Mesendoderm (in vitro differentiated cells): ENCODE data around the gene MS4A4E.
"Not testable (repeated sequence)": the region's sequence is repeated elsewhere in the genome, so short reads cannot be mapped to it uniquely, and the experiment has no call there.

Experiments used
- DNase-seq: peaks from one replicate; pipeline ENCODE4 v3.0.0; 2013
- H2AK5ac ChIP-seq: 2 replicates; pipeline ENCODE4 v1.6.1; 2013; ENCODE audit warnings: low read length, inconsistent platforms
- H2BK120ac ChIP-seq: 2 replicates; pipeline ENCODE4 v1.6.1; 2013; ENCODE audit warnings: low read depth, mild to moderate bottlenecking, low read length, moderate library complexity, mixed read lengths
- H2BK15ac ChIP-seq: replicated peaks from 2 replicates; pipeline ENCODE4 v1.6.1; 2013; ENCODE audit warnings: low read depth, mild to moderate bottlenecking, moderate library complexity
- H2BK5ac ChIP-seq: 2 replicates; pipeline ENCODE4 v1.6.1; 2013; ENCODE audit warnings: low read length, inconsistent platforms
- H3K18ac ChIP-seq: 2 replicates; pipeline ENCODE4 v1.6.1; 2013; ENCODE audit warnings: mild to moderate bottlenecking, low read length, mixed read lengths
- H3K23ac ChIP-seq: one replicate; pipeline ENCODE4 v1.6.1; 2013; ENCODE audit warnings: low read length
- H3K27ac ChIP-seq: 2 replicates; pipeline ENCODE4 v1.5.1; 2013; ENCODE audit warnings: low read depth, mild to moderate bottlenecking, inconsistent platforms, low read length, moderate library complexity
- H3K27me3 ChIP-seq: 2 replicates; pipeline ENCODE4 v1.6.1; 2013; ENCODE audit warnings: low read length, control low read depth, mild to moderate bottlenecking, inconsistent platforms; ENCODE audit not compliant: insufficient read depth, poor library complexity
- H3K36me3 ChIP-seq: 2 replicates; pipeline ENCODE4 v1.6.1; 2013; ENCODE audit warnings: low read length, inconsistent platforms; ENCODE audit not compliant: control insufficient read depth, insufficient read depth
- H3K4ac ChIP-seq: one replicate; pipeline ENCODE4 v1.6.1; 2013; ENCODE audit warnings: low read depth, mild to moderate bottlenecking, low read length, moderate library complexity
- H3K4me1 ChIP-seq: 2 replicates; pipeline ENCODE4 v1.6.1; 2013; ENCODE audit warnings: low read depth, low read length, inconsistent platforms; ENCODE audit not compliant: control insufficient read depth
- H3K4me2 ChIP-seq: 2 replicates; pipeline ENCODE4 v1.6.1; 2013; ENCODE audit warnings: low read length
- H3K4me3 ChIP-seq: 2 replicates; pipeline ENCODE4 v1.5.1; 2013; ENCODE audit warnings: mild to moderate bottlenecking, low read length
- H3K56ac ChIP-seq: one replicate; pipeline ENCODE4 v1.6.1; 2013; ENCODE audit warnings: low read length
- H3K79me1 ChIP-seq: 2 replicates; pipeline ENCODE4 v1.6.1; 2013; ENCODE audit warnings: low read length, inconsistent platforms
- H3K79me2 ChIP-seq: 2 replicates; pipeline ENCODE4 v1.6.1; 2013; ENCODE audit warnings: mild to moderate bottlenecking, low read length; ENCODE audit not compliant: control insufficient read depth, insufficient read depth
- H3K9ac ChIP-seq: 2 replicates; pipeline ENCODE4 v1.6.1; 2013; ENCODE audit warnings: low read length, inconsistent platforms
- H4K5ac ChIP-seq: one replicate; pipeline ENCODE4 v1.6.1; 2013; ENCODE audit warnings: low read length
- H4K8ac ChIP-seq: one replicate; pipeline ENCODE4 v1.6.1; 2013; ENCODE audit warnings: low read depth, mild to moderate bottlenecking, control low read depth, low read length, moderate library complexity
- WGBS: extraction: QIAGEN DNeasy Blood & Tissue Kit; methylation state at CpG from one replicate; pipeline ENCODE4 v1.1.7; 2013; ENCODE audit warnings: low lambda C conversion rate, missing lambda C conversion rate; ENCODE audit not compliant: insufficient coverage; ENCODE audit errors: extremely low coverage; 5-methylcytosine and 5-hydroxymethylcytosine counted together

Gene MS4A4E

GRCh38 chr11:60188481-60188880, 54.5 kb downstream of the MS4A4E start:
- H3K9ac ChIP-seq, H3K4me2 ChIP-seq, H3K27ac ChIP-seq, H3K79me2 ChIP-seq, H3K4me3 ChIP-seq, H3K18ac ChIP-seq, H2BK15ac ChIP-seq, H3K23ac ChIP-seq, DNase-seq, H3K4ac ChIP-seq, H4K5ac ChIP-seq, H3K4me1 ChIP-seq, H3K56ac ChIP-seq, H2BK5ac ChIP-seq, H3K79me1 ChIP-seq, H2AK5ac ChIP-seq, H3K27me3 ChIP-seq, H4K8ac ChIP-seq, H2BK120ac ChIP-seq, H3K36me3 ChIP-seq: not testable (repeated sequence)
- WGBS = no CpG with 5 or more reads among the region's 3 CpGs

GRCh38 chr11:60186128-60186527, 56.8 kb downstream of the MS4A4E start:
- no CpG with 5 or more reads among the region's 2 CpGs for WGBS
- not testable (repeated sequence) for H3K27me3 ChIP-seq

DNA sequence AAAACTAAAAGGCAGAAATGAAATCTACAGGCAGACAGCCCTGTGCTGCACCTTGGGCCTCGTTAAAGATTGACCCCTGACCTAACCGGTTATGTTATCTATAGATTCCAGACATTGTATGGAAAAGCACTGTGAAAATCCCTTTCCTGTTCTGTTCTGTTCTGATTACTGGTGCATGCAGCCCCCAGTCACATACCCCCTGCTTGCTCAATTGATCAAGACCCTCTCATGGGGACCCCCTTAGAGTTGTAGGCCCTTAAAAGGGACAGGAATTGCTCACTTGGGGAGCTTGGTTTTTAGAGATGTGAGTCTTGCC, 57.5 kb downstream of the MS4A4E start:
- H2BK15ac ChIP-seq, H3K4ac ChIP-seq, H4K5ac ChIP-seq, H2BK5ac ChIP-seq, H3K4me3 ChIP-seq, H3K27ac ChIP-seq, H3K4me2 ChIP-seq, H3K9ac ChIP-seq, H3K4me1 ChIP-seq, H3K27me3 ChIP-seq, H3K79me2 ChIP-seq, H2BK120ac ChIP-seq, H2AK5ac ChIP-seq, H4K8ac ChIP-seq, H3K36me3 ChIP-seq, H3K23ac ChIP-seq, H3K79me1 ChIP-seq, H3K18ac ChIP-seq, DNase-seq, H3K56ac ChIP-seq: not testable (repeated sequence)
- WGBS = no CpG with 5 or more reads among the region's 2 CpGs

More at GRCh38 chr11:60186128-60186527, 56.8 kb downstream of the MS4A4E start:
- not testable (repeated sequence) for H2BK120ac ChIP-seq, H3K18ac ChIP-seq, H3K56ac ChIP-seq, DNase-seq, H3K27ac ChIP-seq, H3K9ac ChIP-seq, H4K8ac ChIP-seq, H3K79me1 ChIP-seq, H2BK5ac ChIP-seq, H3K23ac ChIP-seq, H3K4me2 ChIP-seq, H3K4ac ChIP-seq, H4K5ac ChIP-seq, H2BK15ac ChIP-seq, H3K79me2 ChIP-seq, H3K4me3 ChIP-seq, H3K4me1 ChIP-seq, H3K36me3 ChIP-seq, H2AK5ac ChIP-seq

- no peak overlapping the region for H3K4me2 ChIP-seq
- no peak overlapping the region for H3K56ac ChIP-seq
- no peaks in the 10 kb centered on the region for H3K79me2 ChIP-seq
- H3K23ac ChIP-seq = no peak overlapping the region
- H3K4me3 ChIP-seq = no peak overlapping the region
- H3K18ac ChIP-seq = no peak overlapping the region
- no peak overlapping the region for H4K5ac ChIP-seq
- no peak overlapping the region for H3K4ac ChIP-seq
- H2BK5ac ChIP-seq = no peak overlapping the region
- H3K27me3 ChIP-seq = no peaks in the 10 kb centered on the region
- no CpG with 5 or more reads among the region's 1 CpG for WGBS
- H3K36me3 ChIP-seq = no peaks in the 10 kb centered on the region
- H2BK120ac ChIP-seq = no peak overlapping the region
- H3K4me1 ChIP-seq = peaks cover 4% of the 10 kb centered on the region
- no peaks in the 10 kb centered on the region for H3K79me1 ChIP-seq
- DNase-seq = no peak
- no peak overlapping the region for H3K27ac ChIP-seq
- no peak overlapping the region for H2AK5ac ChIP-seq
- H3K9ac ChIP-seq = no peak overlapping the region
- no peak overlapping the region for H2BK15ac ChIP-seq
- no peak overlapping the region for H4K8ac ChIP-seq
Observed at GRCh38 chr11:60184824-60185511, 58.0 kb downstream of the MS4A4E start.

DNA sequence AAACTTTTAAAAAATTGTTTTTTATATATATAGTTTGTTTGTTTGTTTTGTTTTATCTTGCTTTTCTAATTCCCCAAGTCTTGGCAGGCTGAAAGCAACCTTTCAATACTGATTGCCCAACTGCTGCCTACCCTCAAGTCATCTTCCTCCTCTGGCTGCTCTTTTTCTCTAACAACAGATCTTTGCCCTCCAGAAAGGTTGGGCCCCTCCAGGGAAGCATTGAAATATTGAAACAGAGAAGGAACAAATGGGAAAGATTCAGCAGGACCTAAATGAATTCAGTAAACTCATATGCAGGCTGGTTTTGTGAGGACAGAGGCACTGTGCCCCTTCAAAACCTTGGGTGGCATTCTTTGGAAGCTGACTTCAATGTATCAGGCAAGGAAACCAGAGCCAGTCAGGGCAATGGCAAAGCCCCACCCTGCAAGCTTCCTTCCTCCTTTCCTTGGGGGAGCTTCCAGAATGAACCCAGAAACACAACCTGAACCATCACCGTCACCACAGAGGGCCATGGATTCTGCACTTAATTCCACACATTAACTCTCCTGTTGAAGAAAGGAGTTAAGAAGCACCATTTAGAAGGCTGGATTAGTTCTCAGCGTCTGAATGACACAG, 59.2 kb downstream of the MS4A4E start:
- Histone ChIP-seq H3K23ac (no peak overlapping the region), H3K56ac (no peak overlapping the region), H3K36me3 (no peaks in the 10 kb centered on the region), H3K27ac (no peak overlapping the region), H2BK5ac (no peak overlapping the region), H3K4ac (no peak overlapping the region), H4K8ac (no peak overlapping the region), H3K4me2 (no peak overlapping the region), H4K5ac (no peak overlapping the region), H3K27me3 (no peaks in the 10 kb centered on the region), H3K9ac (no peak overlapping the region), H3K79me2 (no peaks in the 10 kb centered on the region), H2BK120ac (no peak overlapping the region), H3K18ac (no peak overlapping the region), H3K79me1 (no peaks in the 10 kb centered on the region), H2BK15ac (no peak overlapping the region), H3K4me1 (peaks cover 4% of the 10 kb centered on the region), H2AK5ac (no peak overlapping the region), H3K4me3 (no peak overlapping the region)
- DNase-seq = no peak
- WGBS = no CpG with 5 or more reads among the region's 2 CpGs
